PC-3 (cell line): ENCODE results near the gene ARHGAP15. TPM values are rescaled to one million over a fixed set of nuclear protein-coding genes. Genes with fewer than 3 reads are reported as not detected.

Experiments
- ATAC-seq: fragments of 200-7000 bp; cut with Tn5 transposase; 2 replicates; pipeline ENCODE4 v1.9.1; 2020; ENCODE audit warnings: mild to moderate bottlenecking, moderate library complexity
- BruUV-seq: library from RNA; stranded (reverse); fragments of 400-500 nt; replicated peaks from 2 replicates; lab custom pipeline; 2021; lab: Mats Ljungman, UMichigan
- CTCF ChIA-PET: fragments of 300-600 bp; sonication (Branson Sonifier 250); formaldehyde crosslinking; loops from one replicate; lab custom pipeline; 2022; ENCODE audit warnings: antibody characterized with exemption; lab: Charles Lee
- POLR2A ChIA-PET: fragments of 300-600 bp; sonication (Branson Sonifier 250); formaldehyde crosslinking; loops from one replicate; lab custom pipeline; 2022; ENCODE audit warnings: antibody characterized with exemption; ENCODE audit not compliant: unreplicated experiment; lab: Charles Lee
- DNase-seq: peaks from one replicate; pipeline ENCODE4 v3.0.0-alpha.2; 2015
- H2AFZ ChIP-seq: fragments of 300-600 bp; sonication (generic); 2 replicates; pipeline ENCODE4 v1.6.0; 2016; ENCODE audit warnings: antibody characterized with exemption, low read length
- H3F3A ChIP-seq: fragments of 300-600 bp; sonication (generic); one replicate; pipeline ENCODE4 v1.6.0; 2017; ENCODE audit warnings: antibody characterized with exemption, low read length, control low read depth, mild to moderate bottlenecking; ENCODE audit not compliant: unreplicated experiment
- H3K27ac ChIP-seq: fragments of 300-600 bp; sonication (generic); 2 replicates; pipeline ENCODE4 v1.5.1; 2016; ENCODE audit warnings: mild to moderate bottlenecking, low read length
- H3K27me3 ChIP-seq: fragments of 300-600 bp; sonication (generic); 2 replicates; pipeline ENCODE4 v1.6.1; 2016; ENCODE audit warnings: low read length, mixed read lengths
- H3K36me3 ChIP-seq: fragments of 300-600 bp; sonication (generic); 2 replicates; pipeline ENCODE4 v1.6.1; 2016; ENCODE audit warnings: low read depth, mixed run types, low read length, mixed read lengths
- H3K4me1 ChIP-seq: fragments of 300-600 bp; sonication (generic); 2 replicates; pipeline ENCODE4 v1.5.1; 2016; ENCODE audit warnings: low read length; ENCODE audit not compliant: insufficient read depth
- H3K4me2 ChIP-seq: fragments of 300-600 bp; sonication (generic); 2 replicates; pipeline ENCODE4 v1.6.0; 2016; ENCODE audit warnings: low read length
- H3K4me3 ChIP-seq: fragments of 300-600 bp; sonication (generic); 2 replicates; pipeline ENCODE4 v1.5.1; 2016; ENCODE audit warnings: mild to moderate bottlenecking, low read length, mixed read lengths
- H3K79me2 ChIP-seq: fragments of 300-600 bp; sonication (generic); 2 replicates; pipeline ENCODE4 v1.6.1; 2017; ENCODE audit warnings: low read length, mixed read lengths
- H3K9ac ChIP-seq: fragments of 300-600 bp; sonication (generic); 2 replicates; pipeline ENCODE4 v1.6.0; 2016; ENCODE audit warnings: mild to moderate bottlenecking, low read length
- H3K9me2 ChIP-seq: fragments of 300-600 bp; sonication (generic); replicated peaks from 2 replicates; pipeline ENCODE4 v1.6.1; 2016; ENCODE audit warnings: mixed run types, low read length, mixed read lengths
- H3K9me3 ChIP-seq: fragments of 300-600 bp; sonication (generic); 2 replicates; pipeline ENCODE4 v1.6.1; 2016; ENCODE audit warnings: low read length, mixed read lengths
- H4K20me1 ChIP-seq: fragments of 300-600 bp; sonication (generic); 2 replicates; pipeline ENCODE4 v1.6.1; 2016; ENCODE audit warnings: low read length, mixed read lengths
- EZH2 ChIP-seq: fragments of 300-600 bp; sonication (generic); IDR thresholded peaks from one replicate; pipeline ENCODE4 v1.6.1; 2017; ENCODE audit warnings: antibody characterized with exemption, mild to moderate bottlenecking, low read length; ENCODE audit not compliant: unreplicated experiment
- EZH2phosphoT487 ChIP-seq: fragments of 300-600 bp; sonication (generic); IDR thresholded peaks from 2 replicates; pipeline ENCODE4 v1.6.1; 2018; ENCODE audit warnings: mild to moderate bottlenecking, antibody characterized with exemption, low read length, borderline replicate concordance
- intact Hi-C: fragments of 100-400 bp; cut with micrococcal nuclease; formaldehyde crosslinking; loops from 2 replicates; pipeline ENCODE4 v1.9.0; 2023
- total RNA-seq: library from RNA; depleted of rRNA; stranded (reverse); fragments of >200 nt; gene quantifications from 2 replicates; pipeline ENCODE4 v1.2.3, GENCODE V29; 2014
- TF ChIP-seq, protein P1 (sequence below): fragments of 300-600 bp; sonication (generic); conservative IDR thresholded peaks from 2 replicates; pipeline ENCODE4 v1.5.1; 2017; ENCODE audit warnings: antibody characterized with exemption, low read depth, mild to moderate bottlenecking, low read length

Gene ARHGAP15
- total RNA-seq, 1 experiment from 2014 or later, result not detected

DNA sequence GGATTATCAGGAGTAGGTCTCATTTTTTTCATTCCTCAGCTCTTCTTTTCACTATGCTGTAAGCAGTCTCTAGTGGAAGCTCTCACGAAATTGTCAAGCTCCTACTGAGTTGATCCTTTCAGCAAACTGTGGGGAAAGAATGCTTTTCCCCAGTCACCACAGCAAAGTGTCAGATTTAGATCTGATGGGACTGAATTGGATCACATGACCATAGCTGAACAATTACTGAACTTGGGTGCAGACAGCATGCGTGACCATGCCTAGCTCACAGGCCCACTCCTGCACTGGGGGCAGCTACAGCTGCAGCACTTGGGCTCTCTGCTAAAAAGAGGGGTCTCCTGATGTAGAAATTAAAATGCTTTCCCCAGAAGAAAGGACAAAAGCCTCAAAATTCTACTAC is 3.1 kb downstream of the ARHGAP15 start:
- H3K4me1 ChIP-seq, result no peaks in the 10 kb centered on the region
- intact Hi-C loops, result no loop called here
- no peaks in the 10 kb centered on the region for H3K9me2 ChIP-seq
- H3K36me3 ChIP-seq, result no peaks in the 10 kb centered on the region
- H3F3A ChIP-seq, result no peaks in the 10 kb centered on the region
- ChIA-PET CTCF (no interaction called here), POLR2A (no interaction called here)
- H3K9ac ChIP-seq, result no peak overlapping the region
- no peaks in the 10 kb centered on the region for H4K20me1 ChIP-seq
- no peak for TF ChIP-seq EZH2phosphoT487
- no peak for TF ChIP-seq EZH2
- TF ChIP-seq, protein P1, sequence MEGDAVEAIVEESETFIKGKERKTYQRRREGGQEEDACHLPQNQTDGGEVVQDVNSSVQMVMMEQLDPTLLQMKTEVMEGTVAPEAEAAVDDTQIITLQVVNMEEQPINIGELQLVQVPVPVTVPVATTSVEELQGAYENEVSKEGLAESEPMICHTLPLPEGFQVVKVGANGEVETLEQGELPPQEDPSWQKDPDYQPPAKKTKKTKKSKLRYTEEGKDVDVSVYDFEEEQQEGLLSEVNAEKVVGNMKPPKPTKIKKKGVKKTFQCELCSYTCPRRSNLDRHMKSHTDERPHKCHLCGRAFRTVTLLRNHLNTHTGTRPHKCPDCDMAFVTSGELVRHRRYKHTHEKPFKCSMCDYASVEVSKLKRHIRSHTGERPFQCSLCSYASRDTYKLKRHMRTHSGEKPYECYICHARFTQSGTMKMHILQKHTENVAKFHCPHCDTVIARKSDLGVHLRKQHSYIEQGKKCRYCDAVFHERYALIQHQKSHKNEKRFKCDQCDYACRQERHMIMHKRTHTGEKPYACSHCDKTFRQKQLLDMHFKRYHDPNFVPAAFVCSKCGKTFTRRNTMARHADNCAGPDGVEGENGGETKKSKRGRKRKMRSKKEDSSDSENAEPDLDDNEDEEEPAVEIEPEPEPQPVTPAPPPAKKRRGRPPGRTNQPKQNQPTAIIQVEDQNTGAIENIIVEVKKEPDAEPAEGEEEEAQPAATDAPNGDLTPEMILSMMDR, result no peak
- BruUV-seq, result no TSS peak
- no peak overlapping the region for H3K27ac ChIP-seq
- H2AFZ ChIP-seq, result no peak overlapping the region
- ATAC-seq, result no peak
- H3K9me3 ChIP-seq, result no peaks in the 10 kb centered on the region
- no peak overlapping the region for H3K4me3 ChIP-seq
- DNase-seq, result no peak
- H3K27me3 ChIP-seq, result peaks cover 30% of the 10 kb centered on the region; the same call in 1 of the 2 replicates
- H3K79me2 ChIP-seq, result no peaks in the 10 kb centered on the region
- no peak overlapping the region for H3K4me2 ChIP-seq

DNA sequence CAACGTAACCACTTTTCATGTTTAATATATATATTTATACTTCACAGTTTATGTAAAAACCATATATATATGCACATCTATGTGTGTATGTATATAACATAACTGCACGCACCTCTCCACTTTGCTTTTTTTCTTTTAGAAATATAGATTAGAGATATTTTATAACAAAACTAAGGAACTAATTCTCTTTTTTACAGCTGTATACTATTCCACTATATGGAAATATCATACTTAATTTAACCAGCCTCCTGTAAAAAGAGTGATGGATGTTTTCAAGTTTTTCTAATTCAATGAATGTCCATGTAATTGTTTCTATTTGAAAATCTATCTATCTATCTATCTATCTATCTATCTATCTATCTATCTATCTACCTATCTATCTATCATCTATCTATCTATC is 4.6 kb downstream of the ARHGAP15 start:
- Histone ChIP-seq H3K9me3 (no peaks in the 10 kb centered on the region), H3K4me3 (no peak overlapping the region), H3K36me3 (no peaks in the 10 kb centered on the region), H3K4me2 (no peak overlapping the region), H3K4me1 (no peaks in the 10 kb centered on the region), H3K9me2 (no peaks in the 10 kb centered on the region), H3K79me2 (no peaks in the 10 kb centered on the region), H2AFZ (no peak overlapping the region), H3F3A (no peaks in the 10 kb centered on the region), H3K9ac (no peak overlapping the region), H3K27ac (no peak overlapping the region), H4K20me1 (no peaks in the 10 kb centered on the region), H3K27me3 (peaks cover 38% of the 10 kb centered on the region)
- ChIA-PET POLR2A (no interaction called here), CTCF (interaction anchor here (0.7 kb wide), 1 partner anchor 90 kb away, joined by 3 read pairs; no protein-coding TSS in a partner anchor)
- ATAC-seq (no peak), DNase-seq (no peak)
- no peak for TF ChIP-seq EZH2phosphoT487
- TF ChIP-seq EZH2, result no peak
- TF ChIP-seq, protein P1, result no peak
- BruUV-seq, result no TSS peak
- intact Hi-C loops, result no loop called here

DNA sequence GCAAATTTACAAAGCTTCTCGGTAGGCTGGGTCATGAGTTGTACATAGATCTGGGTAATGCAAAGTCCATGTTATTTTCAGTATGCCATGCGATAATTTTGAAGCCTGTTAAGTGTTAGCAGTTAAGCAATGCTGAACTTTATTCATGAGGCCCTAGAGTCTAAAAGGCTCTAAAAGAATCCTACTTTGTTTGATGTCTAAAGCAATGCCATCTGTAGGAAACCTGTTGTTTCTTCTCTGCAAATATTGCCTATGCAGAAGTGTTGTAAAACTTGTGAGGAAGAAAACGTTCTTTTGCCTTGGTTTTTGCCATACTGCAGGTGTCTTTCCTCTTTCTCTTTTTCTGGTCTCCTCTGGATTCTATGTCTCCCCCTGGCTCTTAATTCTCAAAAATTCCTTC is 9.1 kb downstream of the ARHGAP15 start:
- no peaks in the 10 kb centered on the region for H3K9me2 ChIP-seq
- no peak overlapping the region for H2AFZ ChIP-seq
- ATAC-seq (no peak), DNase-seq (no peak)
- intact Hi-C loops, result no loop called here
- H3K27me3 ChIP-seq, result peaks cover 56% of the 10 kb centered on the region
- no peaks in the 10 kb centered on the region for H3K4me1 ChIP-seq
- no peaks in the 10 kb centered on the region for H3K36me3 ChIP-seq
- no peak overlapping the region for H3K27ac ChIP-seq
- ChIA-PET CTCF (no interaction called here), POLR2A (no interaction called here)
- no peak overlapping the region for H3K4me2 ChIP-seq
- no peak for TF ChIP-seq EZH2
- no peak for TF ChIP-seq EZH2phosphoT487
- TF ChIP-seq, protein P1, result no peak
- no TSS peak for BruUV-seq
- H3F3A ChIP-seq, result no peaks in the 10 kb centered on the region
- no peak overlapping the region for H3K4me3 ChIP-seq
- no peaks in the 10 kb centered on the region for H3K9me3 ChIP-seq
- no peaks in the 10 kb centered on the region for H4K20me1 ChIP-seq
- H3K79me2 ChIP-seq, result no peaks in the 10 kb centered on the region
- H3K9ac ChIP-seq, result no peak overlapping the region
